ENCODE results near the gene BRSK2. TPM values are rescaled to one million over a fixed set of nuclear protein-coding genes. Genes with fewer than 3 reads are reported as not detected.

Gene BRSK2
- total and polyA plus RNA-seq, 7 donors = 0.19 to 0.78 (median 0.32) TPM

DNA sequence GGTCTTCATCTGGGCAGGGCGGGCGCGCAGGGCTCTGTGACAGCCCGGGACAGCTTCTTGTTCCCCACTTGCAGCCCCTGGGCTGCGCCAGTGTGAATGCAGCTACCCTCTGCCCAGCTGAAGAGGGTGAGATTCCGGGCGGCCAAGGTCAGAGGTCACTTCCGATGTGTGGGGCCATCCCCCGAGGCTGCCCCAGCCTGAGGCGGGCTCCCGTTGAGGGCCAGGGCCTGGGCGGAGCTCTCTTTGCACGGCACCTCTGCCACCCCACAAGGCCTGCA is 72.9 kb downstream of the BRSK2 start:
- no peak for TF ChIP-seq CTCF (IDR thresholded peaks at IDR 0.05)
- H3K27ac ChIP-seq = no peak overlapping the region
- no peaks in the 10 kb centered on the region for H3K36me3 ChIP-seq (ENCODE audit: insufficient read depth in 1 of 2, low read depth in 1 of 2)
- H3K9me3 ChIP-seq = no peaks in the 10 kb centered on the region
- no peaks in the 10 kb centered on the region for H3K4me1 ChIP-seq
- intact Hi-C loops (cut with DNase I) = no loop called here
- no peak for ATAC-seq
- WGBS, 3 donors = 82 to 87% (median 83%) methylated on average over 10 to 13 of the region's 13 CpGs
- no peaks in the 10 kb centered on the region for H3K27me3 ChIP-seq (ENCODE audit: insufficient read depth in 3 of 3, low read length in 2 of 3)
- no peak for DNase-seq
- no peak overlapping the region for H3K4me3 ChIP-seq

GRCh38 chr11:1463056-1463455 is 73.3 kb downstream of the BRSK2 start:
- no peak for TF ChIP-seq CTCF (IDR thresholded peaks at IDR 0.05)
- intact Hi-C loops (cut with DNase I) = no loop called here
- H3K27me3 ChIP-seq (ENCODE audit: insufficient read depth in 3 of 3, low read length in 2 of 3) = no peaks in the 10 kb centered on the region
- DNase-seq (no peak), ATAC-seq (no peak)
- 85 to 93% (median 86%) methylated on average over 16 of the region's 16 CpGs for WGBS, 3 donors
- H3K4me3 ChIP-seq = no peak overlapping the region
- H3K4me1 ChIP-seq = no peaks in the 10 kb centered on the region
- H3K9me3 ChIP-seq = no peaks in the 10 kb centered on the region
- no peak overlapping the region for H3K27ac ChIP-seq
- H3K36me3 ChIP-seq (ENCODE audit: insufficient read depth in 1 of 2, low read depth in 1 of 2) = peaks cover 0 to under 1% of the 10 kb centered on the region in 2 donors

DNA sequence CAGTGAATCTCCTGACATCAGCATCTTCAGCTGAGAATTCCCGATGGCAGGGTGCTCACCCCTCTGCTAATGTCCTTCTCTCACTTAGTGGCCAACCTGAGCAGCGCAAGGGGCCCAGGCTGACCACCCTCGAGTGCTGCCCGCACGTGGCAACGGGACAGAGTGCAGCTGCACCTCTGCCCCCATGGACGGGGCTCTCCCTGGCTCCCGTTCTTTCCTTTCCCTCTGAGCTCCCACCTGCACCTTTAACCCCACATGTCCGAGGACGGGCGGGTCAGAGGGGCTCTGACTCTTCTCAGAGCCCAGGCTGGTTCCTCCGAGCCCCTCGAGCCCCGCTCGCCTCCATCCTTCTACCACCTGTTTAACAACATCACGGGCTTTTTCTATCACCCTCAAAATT is 77.0 kb downstream of the BRSK2 start:
- ATAC-seq (no peak), DNase-seq (no peak)
- 85 to 86% (median 85%) methylated on average over 16 of the region's 16 CpGs for WGBS, 3 donors
- no peak for TF ChIP-seq CTCF (IDR thresholded peaks at IDR 0.05)
- H3K9me3 ChIP-seq = no peaks in the 10 kb centered on the region
- H3K27ac ChIP-seq = no peak overlapping the region
- no peaks in the 10 kb centered on the region for H3K4me1 ChIP-seq
- H3K4me3 ChIP-seq = no peak overlapping the region
- H3K36me3 ChIP-seq (ENCODE audit: insufficient read depth in 1 of 2, low read depth in 1 of 2) = peaks cover 0 to 38% of the 10 kb centered on the region in 2 donors
- H3K27me3 ChIP-seq (ENCODE audit: insufficient read depth in 3 of 3, low read length in 2 of 3) = no peaks in the 10 kb centered on the region
- intact Hi-C loops (cut with DNase I) = no loop called here

DNA sequence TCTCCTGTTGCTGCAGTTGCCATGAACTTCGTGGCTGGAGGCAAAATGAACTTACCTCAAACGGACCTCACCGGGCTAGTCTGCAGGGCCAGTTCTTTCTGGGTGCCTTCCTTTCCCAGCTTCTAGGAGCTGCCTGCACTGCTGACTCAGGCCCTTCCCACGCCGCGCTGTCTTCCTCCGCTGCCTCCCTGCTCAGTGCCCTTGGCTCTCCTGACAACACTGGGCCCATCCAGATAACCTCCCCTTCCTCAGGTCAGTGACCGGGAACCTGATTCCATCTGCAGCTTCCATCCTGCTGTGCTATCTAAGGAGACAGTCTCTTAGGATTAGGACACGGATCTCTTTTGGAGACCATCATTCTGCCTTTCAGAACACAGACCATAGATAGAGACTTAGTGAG is 77.5 kb downstream of the BRSK2 start:
- H3K27ac ChIP-seq = no peak overlapping the region
- ATAC-seq (no peak), DNase-seq (no peak)
- H3K27me3 ChIP-seq (ENCODE audit: insufficient read depth in 3 of 3, low read length in 2 of 3) = no peaks in the 10 kb centered on the region
- intact Hi-C loops (cut with DNase I) = no loop called here
- 81 to 90% (median 86%) methylated on average over 9 of the region's 9 CpGs for WGBS, 3 donors
- TF ChIP-seq CTCF (IDR thresholded peaks at IDR 0.05) = no peak
- H3K36me3 ChIP-seq (ENCODE audit: insufficient read depth in 1 of 2, low read depth in 1 of 2) = peaks cover 0 to 40% of the 10 kb centered on the region in 2 donors
- no peaks in the 10 kb centered on the region for H3K4me1 ChIP-seq
- no peaks in the 10 kb centered on the region for H3K9me3 ChIP-seq
- H3K4me3 ChIP-seq = no peak overlapping the region

DNA sequence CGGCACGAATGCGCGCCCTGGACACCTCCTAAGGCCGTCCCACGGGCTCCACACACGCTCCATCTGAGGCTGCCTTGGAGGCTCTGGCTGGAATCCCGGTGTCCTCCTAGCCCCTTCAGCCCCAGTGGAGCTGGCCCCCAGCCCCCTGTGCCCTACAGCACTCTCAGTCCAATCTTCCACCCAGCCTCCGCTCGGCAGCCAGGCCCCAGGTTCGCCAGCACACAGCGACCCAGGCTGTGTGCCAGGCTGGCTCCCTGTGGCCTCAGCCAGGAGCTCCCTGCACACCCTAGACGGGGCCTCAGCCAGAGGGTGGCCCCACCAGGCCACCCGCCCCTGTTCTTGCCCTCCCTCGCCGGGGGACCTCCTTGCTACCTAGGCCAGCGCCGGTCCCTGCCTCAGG is 78.3 kb downstream of the BRSK2 start:
- Histone ChIP-seq H3K9me3 (no peaks in the 10 kb centered on the region), H3K27ac (no peak overlapping the region), H3K4me1 (no peaks in the 10 kb centered on the region), H3K36me3 (ENCODE audit: insufficient read depth in 1 of 2, low read depth in 1 of 2) (peaks cover 0 to 47% of the 10 kb centered on the region in 2 donors), H3K4me3 (no peak overlapping the region), H3K27me3 (ENCODE audit: insufficient read depth in 3 of 3, low read length in 2 of 3) (no peaks in the 10 kb centered on the region)
- no peak for ATAC-seq
- no peak for TF ChIP-seq CTCF (IDR thresholded peaks at IDR 0.05)
- 58 to 82% (median 81%) methylated on average over 17 to 18 of the region's 18 CpGs for WGBS, 3 donors
- intact Hi-C loops (cut with DNase I) = no loop called here
- DNase-seq = no peak
